MM.1S (cell line): Measurements from ENCODE around the gene RWDD2A.

Source experiments
- DNase-seq: peaks from one replicate; pipeline ENCODE4 v3.0.0-alpha.2; 2015
- H2AFZ ChIP-seq: fragments of 300-600 bp; sonication (generic); 2 replicates; pipeline ENCODE4 v1.6.0; 2016; ENCODE audit warnings: antibody characterized with exemption, low read length
- H3F3A ChIP-seq: fragments of 300-600 bp; sonication (generic); 2 replicates; pipeline ENCODE4 v1.6.1; 2016; ENCODE audit warnings: mild to moderate bottlenecking, antibody characterized with exemption, low read length, moderate library complexity, mixed read lengths; ENCODE audit not compliant: insufficient read depth
- H3K27ac ChIP-seq: fragments of 300-600 bp; sonication (generic); 2 replicates; pipeline ENCODE4 v1.5.1; 2016; ENCODE audit warnings: mild to moderate bottlenecking, low read length
- H3K27me3 ChIP-seq: fragments of 300-600 bp; sonication (generic); replicated peaks from 2 replicates; pipeline ENCODE4 v1.6.0; 2016; ENCODE audit warnings: low read length; ENCODE audit not compliant: insufficient read depth
- H3K36me3 ChIP-seq: fragments of 300-600 bp; sonication (generic); replicated peaks from 2 replicates; pipeline ENCODE4 v1.6.1; 2016; ENCODE audit warnings: mild to moderate bottlenecking, low read length, mixed read lengths; ENCODE audit not compliant: insufficient read depth
- H3K4me1 ChIP-seq: fragments of 300-600 bp; sonication (generic); 2 replicates; pipeline ENCODE4 v1.6.1; 2016; ENCODE audit warnings: low read length, mixed read lengths
- H3K4me2 ChIP-seq: fragments of 300-600 bp; sonication (generic); 2 replicates; pipeline ENCODE4 v1.6.0; 2016; ENCODE audit warnings: low read depth, low read length
- H3K4me3 ChIP-seq: fragments of 300-600 bp; sonication (generic); 2 replicates; pipeline ENCODE4 v1.5.1; 2016; ENCODE audit warnings: low read length, mixed read lengths
- H3K79me2 ChIP-seq: fragments of 300-600 bp; sonication (generic); 2 replicates; pipeline ENCODE4 v1.6.1; 2016; ENCODE audit warnings: mixed run types, low read length, mixed read lengths
- H3K9ac ChIP-seq: fragments of 300-600 bp; sonication (generic); 2 replicates; pipeline ENCODE4 v1.6.1; 2016; ENCODE audit warnings: low read length, mixed read lengths
- H3K9me2 ChIP-seq: fragments of 300-600 bp; sonication (generic); replicated peaks from 2 replicates; pipeline ENCODE4 v1.6.1; 2016; ENCODE audit warnings: mild to moderate bottlenecking, low read length, mixed read lengths; ENCODE audit not compliant: insufficient read depth
- H3K9me3 ChIP-seq: fragments of 300-600 bp; sonication (generic); replicated peaks from 2 replicates; pipeline ENCODE4 v1.6.1; 2016; ENCODE audit warnings: mild to moderate bottlenecking, low read length, mixed read lengths; ENCODE audit not compliant: insufficient read depth
- H4K20me1 ChIP-seq: fragments of 300-600 bp; sonication (generic); 2 replicates; pipeline ENCODE4 v1.6.1; 2016; ENCODE audit warnings: mild to moderate bottlenecking, low read length, moderate library complexity, mixed read lengths; ENCODE audit not compliant: insufficient read depth
- EZH2 ChIP-seq: fragments of 300-600 bp; sonication (generic); optimal IDR thresholded peaks from 2 replicates; pipeline ENCODE3; 2017; ENCODE audit warnings: low read depth, mild to moderate bottlenecking, antibody characterized with exemption, low read length, mixed read lengths
- EZH2phosphoT487 ChIP-seq: fragments of 300-600 bp; sonication (generic); IDR thresholded peaks from 2 replicates; pipeline ENCODE4 v1.6.1; 2018; ENCODE audit warnings: antibody characterized with exemption, low read length
- TF ChIP-seq, protein P1 (sequence below): fragments of 300-600 bp; sonication (generic); IDR thresholded peaks from 2 replicates; pipeline ENCODE4 v1.5.1; 2016; ENCODE audit warnings: antibody characterized with exemption, low read length, mixed read lengths

The RWDD2A gene

DNA sequence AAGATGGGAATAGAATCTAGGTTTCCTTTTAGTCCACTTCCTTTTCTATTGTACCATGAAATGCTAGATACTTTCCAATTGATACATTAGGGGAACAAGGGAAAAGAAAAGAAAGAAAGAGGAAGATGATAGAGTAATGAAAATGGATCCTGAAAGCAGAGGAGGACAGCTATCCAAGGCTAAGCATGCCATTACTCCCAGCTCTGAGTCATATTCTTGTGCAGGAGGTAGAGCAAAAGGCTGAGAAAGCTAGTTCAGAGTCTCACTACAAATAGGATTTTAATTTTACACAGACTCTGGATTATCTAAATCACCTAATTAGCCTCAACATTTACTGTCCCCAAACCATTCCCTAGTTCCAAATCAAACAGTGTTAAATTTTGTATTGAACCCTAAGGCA is 23.6 kb downstream of the RWDD2A start:
- Histone ChIP-seq H3F3A (no peaks in the 10 kb centered on the region), H3K9ac (no peak overlapping the region), H3K27ac (no peak overlapping the region), H3K4me2 (no peak overlapping the region), H2AFZ (no peak overlapping the region), H3K27me3 (no peaks in the 10 kb centered on the region), H3K9me3 (no peaks in the 10 kb centered on the region), H4K20me1 (no peaks in the 10 kb centered on the region), H3K9me2 (no peaks in the 10 kb centered on the region), H3K36me3 (no peaks in the 10 kb centered on the region), H3K4me1 (no peaks in the 10 kb centered on the region), H3K79me2 (no peaks in the 10 kb centered on the region), H3K4me3 (no peak overlapping the region)
- TF ChIP-seq, protein P1, sequence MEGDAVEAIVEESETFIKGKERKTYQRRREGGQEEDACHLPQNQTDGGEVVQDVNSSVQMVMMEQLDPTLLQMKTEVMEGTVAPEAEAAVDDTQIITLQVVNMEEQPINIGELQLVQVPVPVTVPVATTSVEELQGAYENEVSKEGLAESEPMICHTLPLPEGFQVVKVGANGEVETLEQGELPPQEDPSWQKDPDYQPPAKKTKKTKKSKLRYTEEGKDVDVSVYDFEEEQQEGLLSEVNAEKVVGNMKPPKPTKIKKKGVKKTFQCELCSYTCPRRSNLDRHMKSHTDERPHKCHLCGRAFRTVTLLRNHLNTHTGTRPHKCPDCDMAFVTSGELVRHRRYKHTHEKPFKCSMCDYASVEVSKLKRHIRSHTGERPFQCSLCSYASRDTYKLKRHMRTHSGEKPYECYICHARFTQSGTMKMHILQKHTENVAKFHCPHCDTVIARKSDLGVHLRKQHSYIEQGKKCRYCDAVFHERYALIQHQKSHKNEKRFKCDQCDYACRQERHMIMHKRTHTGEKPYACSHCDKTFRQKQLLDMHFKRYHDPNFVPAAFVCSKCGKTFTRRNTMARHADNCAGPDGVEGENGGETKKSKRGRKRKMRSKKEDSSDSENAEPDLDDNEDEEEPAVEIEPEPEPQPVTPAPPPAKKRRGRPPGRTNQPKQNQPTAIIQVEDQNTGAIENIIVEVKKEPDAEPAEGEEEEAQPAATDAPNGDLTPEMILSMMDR = no peak
- TF ChIP-seq EZH2 (no peak), EZH2phosphoT487 (no peak)
- DNase-seq = no peak

DNA sequence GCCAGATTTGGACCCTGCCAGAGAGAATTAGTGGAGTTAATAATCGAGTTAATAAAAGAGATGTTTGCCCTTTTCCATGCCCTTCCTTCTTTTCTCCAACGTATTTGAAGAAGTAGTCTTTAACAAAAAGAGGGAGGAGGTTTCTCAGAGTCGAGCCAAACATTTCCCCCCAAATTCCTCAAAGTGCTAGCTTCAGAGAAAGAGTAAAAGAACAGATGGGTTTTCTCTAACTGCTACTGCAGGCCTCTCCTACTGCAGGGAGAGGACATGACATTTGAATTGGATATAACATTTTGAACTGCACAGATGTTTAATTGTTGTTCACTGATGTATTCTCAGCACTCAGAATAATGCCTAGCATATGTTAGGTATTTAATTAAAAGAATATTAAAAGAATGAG is 25.5 kb downstream of the RWDD2A start:
- no peak overlapping the region for H3K4me2 ChIP-seq
- no peak for DNase-seq
- H3K79me2 ChIP-seq = no peaks in the 10 kb centered on the region
- no peak overlapping the region for H2AFZ ChIP-seq
- H3K4me1 ChIP-seq = no peaks in the 10 kb centered on the region
- H3K9ac ChIP-seq = no peak overlapping the region
- no peaks in the 10 kb centered on the region for H4K20me1 ChIP-seq
- H3F3A ChIP-seq = no peaks in the 10 kb centered on the region
- H3K27ac ChIP-seq = no peak overlapping the region
- H3K27me3 ChIP-seq = no peaks in the 10 kb centered on the region
- H3K4me3 ChIP-seq = no peak overlapping the region
- no peaks in the 10 kb centered on the region for H3K36me3 ChIP-seq
- no peaks in the 10 kb centered on the region for H3K9me3 ChIP-seq
- TF ChIP-seq, protein P1 = no peak
- TF ChIP-seq EZH2phosphoT487 (no peak), EZH2 (no peak)
- H3K9me2 ChIP-seq = no peaks in the 10 kb centered on the region

DNA sequence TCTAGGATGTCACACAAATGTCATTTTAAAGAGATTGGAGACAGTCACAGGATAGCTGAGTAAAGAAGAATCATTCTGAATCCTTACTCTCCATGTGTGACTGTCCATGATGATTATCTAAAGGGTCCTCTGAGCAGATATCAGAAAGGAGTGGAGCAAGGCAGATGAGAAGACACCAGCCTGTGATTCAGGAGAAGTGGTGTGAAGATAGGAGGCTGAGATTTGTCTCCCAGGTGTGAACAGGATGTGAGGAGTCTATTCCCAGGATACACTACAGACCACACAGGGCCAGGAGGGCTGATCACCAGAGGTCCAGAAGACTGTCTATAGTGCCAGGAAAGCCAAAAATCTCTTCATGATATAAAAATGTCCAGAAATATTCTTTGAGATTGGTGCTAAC is 27.0 kb downstream of the RWDD2A start:
- H3K79me2 ChIP-seq = no peaks in the 10 kb centered on the region
- H3K4me1 ChIP-seq = no peaks in the 10 kb centered on the region

More for the DNA sequence above, 27.0 kb downstream of the RWDD2A start:
- Histone ChIP-seq H2AFZ (no peak overlapping the region), H3K9me2 (no peaks in the 10 kb centered on the region), H3K4me2 (no peak overlapping the region), H3F3A (no peaks in the 10 kb centered on the region), H3K36me3 (no peaks in the 10 kb centered on the region), H3K27ac (no peak overlapping the region), H3K9me3 (no peaks in the 10 kb centered on the region), H3K9ac (no peak overlapping the region), H3K4me3 (no peak overlapping the region), H4K20me1 (no peaks in the 10 kb centered on the region), H3K27me3 (no peaks in the 10 kb centered on the region)
- no peak for DNase-seq
- TF ChIP-seq EZH2 (no peak), EZH2phosphoT487 (no peak)
- TF ChIP-seq, protein P1 = no peak
